ENCODE results near the gene CAB39L.

- TF ChIP-seq EZH2 (IDR thresholded peaks at IDR 0.05; ENCODE audit: insufficient read depth, poor library complexity, severe bottlenecking) (no peak), EZH2phosphoT487 (IDR thresholded peaks at IDR 0.05; ENCODE audit: insufficient read depth, low read depth) (no peak)
Measured at GRCh38 chr13:49436890-49437289, 7.0 kb downstream of the CAB39L start.

Data from GM23248 (cell line).